C1 segment of cervical spinal cord (tissue), 14 donors: ENCODE measurements around the gene METTL1.

ENCODE experiments used
- DNase-seq, 14 donors: peaks; one replicate each; lab custom pipeline; 2025; lab: John Stamatoyannopoulos, UW

The METTL1 gene

DNA sequence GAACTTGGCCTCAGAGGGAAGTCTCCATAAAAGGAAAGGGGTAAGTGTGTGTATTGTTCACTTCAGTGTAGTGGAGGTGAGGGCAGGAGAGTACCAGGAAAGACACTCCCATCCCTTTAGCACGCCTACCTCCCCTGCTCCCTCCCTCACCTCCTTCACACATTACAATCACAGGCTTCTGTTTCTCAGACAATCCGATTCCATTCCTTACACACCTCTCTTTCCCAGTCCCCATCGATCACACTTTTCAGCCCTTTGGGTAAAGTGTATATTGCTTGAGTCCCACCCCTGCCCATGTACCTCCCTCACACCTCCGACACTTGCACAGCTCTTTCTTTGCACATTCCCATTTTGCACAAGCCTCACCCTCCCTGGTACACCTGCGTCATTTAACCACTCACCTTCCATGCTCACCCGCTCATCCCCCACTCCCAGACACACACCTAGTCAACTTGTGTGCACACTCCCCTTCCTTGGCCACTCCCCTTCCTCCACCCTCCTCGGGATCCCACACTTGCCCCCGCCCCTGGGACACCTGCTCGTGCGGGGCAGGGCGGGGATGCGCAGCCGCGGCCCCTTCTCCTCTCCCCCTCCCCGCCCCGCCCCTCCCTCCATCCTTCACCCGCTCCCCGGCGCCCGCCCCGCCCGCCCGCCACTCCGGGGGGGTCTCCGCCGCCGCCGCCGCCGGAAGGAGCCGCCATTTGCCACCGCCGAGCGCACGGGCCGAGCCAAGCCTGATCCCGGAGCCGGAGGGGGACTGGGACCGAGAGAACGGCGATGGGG is 17.3 kb downstream of the METTL1 start, which contains the start of gene MARCHF9:
TSS of gene MARCHF9 (plus strand) at position 693 of the 783 bp plus-strand sequence. CDS start 426 bp downstream, outside the sequence.
- DNase-seq: peak in 4 of 14 donors; percentile 26 to 68 (median 30)

DNA sequence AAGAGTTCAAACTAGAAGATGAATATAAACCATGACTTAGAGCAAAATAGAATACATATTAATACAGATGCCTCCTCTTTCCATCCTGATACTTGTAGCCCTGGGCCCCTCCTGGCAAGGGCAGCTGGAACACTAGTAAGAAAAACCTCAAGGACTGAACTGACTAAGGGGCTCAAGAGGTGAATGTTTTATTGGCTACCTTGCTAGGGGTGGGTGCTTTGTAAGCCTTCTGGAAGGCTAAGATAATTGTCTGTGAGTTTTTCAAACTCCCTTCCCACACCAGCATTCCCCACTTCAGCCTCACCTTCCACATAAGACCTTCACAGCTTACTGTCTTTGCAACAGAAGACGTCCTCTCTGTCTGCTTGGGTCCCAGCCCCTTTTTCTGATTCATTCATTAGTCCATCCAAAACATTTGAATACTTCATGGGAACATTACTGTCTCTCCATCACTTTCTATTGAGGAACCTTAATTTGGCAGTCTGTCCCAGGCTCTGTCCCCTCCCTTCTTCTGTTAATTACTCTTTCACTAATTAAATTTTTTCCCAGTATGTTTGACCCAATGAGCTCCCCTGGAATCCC is 18.1 kb downstream of the METTL1 start:
- DNase-seq: no peak

DNA sequence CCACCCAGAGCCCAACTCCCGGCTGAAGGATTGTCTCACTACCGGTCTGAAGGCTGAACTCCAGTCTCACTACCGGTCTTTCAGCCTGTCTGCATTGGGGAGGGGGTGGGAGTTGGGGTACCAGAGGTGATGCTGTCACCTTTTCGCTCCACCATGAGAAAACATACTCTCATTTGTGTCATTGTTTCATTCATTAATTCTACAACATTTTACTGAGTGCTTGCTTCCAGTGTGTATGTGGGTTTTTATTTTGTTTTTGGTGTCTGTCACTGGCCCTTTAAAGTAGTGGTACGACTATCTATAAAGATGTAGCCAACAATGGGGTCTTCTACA is 19.3 kb downstream of the METTL1 start:
- DNase-seq: no peak

DNA sequence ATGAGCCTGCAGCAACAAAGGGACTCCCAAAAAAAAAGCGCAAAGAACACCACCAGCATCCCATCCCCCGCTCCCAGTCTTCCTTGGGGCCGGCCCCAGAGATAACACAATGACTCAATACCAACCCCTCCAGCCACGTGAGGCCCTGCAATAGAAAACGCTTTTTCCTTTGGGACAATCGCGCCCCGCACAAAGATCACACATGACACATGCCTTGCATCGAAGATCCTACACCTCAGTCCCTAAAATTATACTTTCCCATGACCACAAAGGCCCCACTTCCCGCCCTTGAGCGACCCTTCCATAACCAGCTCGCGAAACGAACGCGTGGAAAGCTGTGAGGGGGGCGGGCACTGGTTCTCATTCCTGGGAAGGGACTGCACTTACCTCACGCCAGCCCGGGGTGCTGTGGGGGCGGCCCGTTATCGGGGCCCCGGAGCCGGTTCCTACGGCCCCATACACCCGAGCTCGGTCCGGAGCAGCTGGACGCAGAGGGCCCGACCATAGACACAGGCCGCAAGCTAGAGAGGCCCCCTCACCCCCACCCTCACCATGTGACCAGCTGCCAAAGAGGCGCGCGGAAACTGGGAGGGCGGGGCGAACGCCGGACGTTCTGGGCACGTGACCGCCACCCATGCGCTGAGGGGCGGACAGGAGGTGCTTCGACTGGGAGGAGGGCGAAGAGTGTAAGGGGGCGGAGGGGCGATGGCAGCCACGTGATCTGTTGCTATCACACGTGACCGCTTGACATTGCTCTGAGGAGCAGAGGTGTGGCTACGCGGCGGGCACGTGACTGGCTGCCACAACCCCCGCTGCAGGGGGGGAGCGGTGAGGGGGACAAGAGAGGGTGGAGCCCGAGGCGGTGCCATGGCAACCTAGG is 19.9 kb downstream of the METTL1 start, which contains the start of gene CDK4:
TSS of gene CDK4 (minus strand) at position 523 of the 880 bp plus-strand sequence. CDS start 593 bp downstream, outside the sequence.
- peak; percentile 98 to 100 (median 99) for DNase-seq

DNA sequence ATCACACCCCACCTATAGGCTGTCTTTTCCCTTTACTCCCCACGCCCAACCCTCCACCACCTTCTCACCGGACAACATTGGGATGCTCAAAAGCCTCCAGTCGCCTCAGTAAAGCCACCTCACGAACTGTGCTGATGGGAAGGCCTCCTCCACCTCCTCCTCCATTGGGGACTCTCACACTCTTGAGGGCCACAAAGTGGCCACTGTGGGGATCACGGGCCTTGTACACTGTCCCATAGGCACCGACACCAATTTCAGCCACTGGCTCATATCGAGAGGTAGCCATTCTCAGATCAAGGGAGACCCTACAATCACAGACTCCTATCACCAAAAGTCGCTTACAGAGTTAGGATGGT is 20.5 kb downstream of the METTL1 start:
- DNase-seq: no peak

DNA sequence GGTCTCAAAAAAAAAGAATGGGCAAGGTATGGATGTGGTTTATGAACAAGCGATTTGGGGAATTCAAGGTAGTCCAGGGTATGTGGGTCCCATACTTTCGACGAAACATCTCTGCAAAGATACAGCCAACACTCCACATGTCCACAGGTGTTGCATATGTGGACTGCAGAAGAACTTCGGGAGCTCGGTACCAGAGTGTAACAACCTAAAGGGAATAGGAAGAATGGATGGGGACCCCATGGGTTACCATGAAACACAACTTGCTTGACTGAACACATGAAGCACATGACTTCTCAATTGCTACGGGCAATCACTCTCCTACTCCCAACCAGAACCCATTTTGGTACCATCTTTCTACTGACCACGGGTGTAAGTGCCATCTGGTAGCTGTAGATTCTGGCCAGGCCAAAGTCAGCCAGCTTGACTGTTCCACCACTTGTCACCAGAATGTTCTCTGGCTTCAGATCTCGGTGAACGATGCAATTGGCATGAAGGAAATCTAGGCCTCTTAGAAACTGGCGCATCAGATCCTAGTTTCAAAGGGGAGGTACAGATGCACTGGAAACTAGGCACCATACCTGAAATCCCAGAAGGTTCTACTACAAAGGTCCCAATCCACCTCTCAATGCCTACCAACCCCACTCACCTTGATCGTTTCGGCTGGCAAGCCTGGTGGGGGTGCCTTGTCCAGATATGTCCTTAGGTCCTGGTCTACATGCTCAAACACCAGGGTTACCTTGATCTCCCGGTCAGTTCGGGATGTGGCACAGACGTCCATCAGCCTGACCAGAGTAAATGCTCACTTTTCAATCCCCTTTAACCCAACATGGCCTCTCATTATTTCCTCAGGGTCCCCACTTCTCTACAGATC is 21.1 kb downstream of the METTL1 start:
- DNase-seq: no peak

DNA sequence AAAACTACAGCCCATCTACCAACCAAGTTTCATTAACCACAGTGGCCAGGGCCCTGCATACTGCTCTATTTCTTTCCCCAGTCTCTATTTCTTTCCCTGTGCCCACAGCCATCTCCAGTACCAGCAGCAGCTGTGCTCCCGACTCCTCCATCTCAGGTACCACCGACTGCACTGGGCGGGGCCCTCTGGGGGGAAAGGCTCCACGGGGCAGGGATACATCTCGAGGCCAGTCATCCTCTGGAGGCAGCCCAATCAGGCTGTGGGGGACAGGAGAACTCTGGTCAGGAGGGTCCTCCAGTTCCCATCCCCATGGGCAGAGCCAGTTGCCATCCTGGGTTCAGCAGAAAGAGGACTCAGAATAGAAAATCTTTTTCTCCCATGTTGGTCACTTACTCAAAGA is 22.8 kb downstream of the METTL1 start:
- DNase-seq: no peak

DNA sequence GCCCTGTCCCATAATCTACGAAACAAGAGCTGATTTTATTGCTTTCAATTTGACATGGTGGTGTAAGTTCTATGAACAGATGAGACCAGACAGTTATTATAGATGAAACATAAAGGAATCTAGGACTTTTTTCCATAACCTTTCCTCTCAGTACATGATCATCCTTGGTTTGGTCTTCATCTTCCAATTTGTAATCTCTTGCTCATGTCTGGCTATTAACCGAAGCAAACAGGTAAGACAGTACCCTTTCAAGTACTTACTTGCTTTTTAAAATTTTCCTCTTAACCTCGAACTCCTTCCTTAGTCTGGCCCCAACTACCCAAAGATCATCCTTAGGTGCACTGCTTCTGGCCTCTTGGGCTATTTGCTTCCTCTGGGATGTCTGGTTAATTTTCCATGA is 25.9 kb downstream of the METTL1 start:
- no peak for DNase-seq

DNA sequence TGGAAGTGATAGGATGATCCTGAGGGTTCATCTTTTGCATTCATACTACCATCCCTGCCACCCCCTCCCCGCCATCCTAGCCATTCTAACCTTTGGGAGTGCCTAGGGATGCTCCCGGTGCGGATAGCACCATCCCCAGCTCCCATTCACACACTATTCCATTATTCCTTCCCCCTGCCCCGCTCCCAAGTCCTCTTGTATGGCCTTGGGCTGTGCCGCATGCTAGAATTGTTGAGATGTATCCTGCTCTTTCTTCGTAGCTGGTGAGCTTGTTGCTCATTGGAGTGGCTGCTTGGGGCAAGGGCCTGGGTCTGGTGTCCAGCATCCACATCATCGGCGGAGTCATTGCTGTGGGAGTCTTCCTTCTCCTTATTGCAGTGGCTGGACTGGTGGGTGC is 26.4 kb downstream of the METTL1 start:
- DNase-seq: peak in 2 of 14 donors; percentile 42 to 47

DNA sequence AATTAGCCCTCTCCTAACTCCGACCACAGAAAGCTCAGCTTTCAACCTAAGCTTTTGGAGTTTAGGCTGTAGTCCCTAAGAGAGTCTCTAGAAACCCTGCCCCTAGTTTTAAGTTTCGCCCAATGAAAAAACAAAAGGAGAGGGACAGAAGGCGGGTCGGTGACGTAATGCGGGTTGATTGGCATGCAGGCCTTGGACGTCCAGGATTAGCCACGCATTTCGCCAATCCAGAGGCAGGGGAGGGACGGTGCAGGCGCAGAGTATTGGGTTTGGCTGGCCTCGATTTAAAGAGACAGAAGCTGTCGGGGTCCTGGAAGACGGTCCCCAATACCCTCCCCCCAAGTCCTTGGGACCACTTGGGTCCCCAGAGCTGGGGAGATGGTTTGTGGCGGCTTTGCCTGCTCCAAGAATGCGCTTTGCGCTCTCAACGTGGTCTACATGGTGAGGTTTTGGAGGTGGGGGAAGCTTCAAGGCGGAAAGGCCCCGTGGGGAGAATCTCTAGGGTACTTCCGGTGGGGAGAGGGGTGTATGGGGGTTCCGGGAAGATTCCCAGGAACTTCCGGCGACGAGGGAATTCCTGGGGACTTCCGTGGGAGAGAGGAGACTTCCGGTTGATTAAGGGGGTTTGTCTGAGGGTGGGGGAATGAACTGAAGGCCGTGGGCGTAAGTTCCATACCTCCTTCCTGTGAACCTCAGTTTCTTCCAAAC is 27.0 kb downstream of the METTL1 start, which contains the start of gene TSPAN31:
TSS of gene TSPAN31 (plus strand) at position 263 of the 708 bp plus-strand sequence. CDS start at position 379, 116 bp downstream.
- DNase-seq: peak; percentile 49 to 98 (median 89)

DNA sequence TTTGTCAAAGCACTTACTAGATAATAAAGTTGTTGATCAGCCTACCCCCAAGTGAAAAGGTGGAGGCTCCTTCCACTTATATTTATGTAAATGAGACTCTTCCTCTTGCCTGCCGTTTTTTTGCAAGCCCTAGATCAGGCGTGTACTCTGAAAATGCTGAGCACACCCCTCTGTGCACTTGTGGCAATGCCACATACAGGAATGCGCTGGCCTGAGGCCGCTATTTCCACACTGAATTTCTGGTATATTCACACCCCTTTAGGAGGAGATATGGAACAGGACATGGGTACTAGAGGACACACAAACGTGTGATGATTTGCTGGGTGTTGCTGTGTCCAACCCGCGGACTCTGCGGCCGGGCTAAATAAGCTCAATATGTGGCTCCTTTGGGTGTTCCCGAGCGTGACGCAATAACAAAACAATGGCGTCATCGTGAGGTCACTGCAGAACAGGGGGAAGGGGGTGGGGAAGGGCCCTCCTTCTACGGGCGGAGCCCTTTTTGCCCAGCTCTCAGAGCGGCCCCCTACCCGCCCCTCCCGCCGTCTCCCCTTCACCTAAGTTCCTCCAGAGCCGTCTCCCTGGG is 27.6 kb downstream of the METTL1 start:
- peak in 2 of 14 donors; percentile 76 to 84 for DNase-seq

DNA sequence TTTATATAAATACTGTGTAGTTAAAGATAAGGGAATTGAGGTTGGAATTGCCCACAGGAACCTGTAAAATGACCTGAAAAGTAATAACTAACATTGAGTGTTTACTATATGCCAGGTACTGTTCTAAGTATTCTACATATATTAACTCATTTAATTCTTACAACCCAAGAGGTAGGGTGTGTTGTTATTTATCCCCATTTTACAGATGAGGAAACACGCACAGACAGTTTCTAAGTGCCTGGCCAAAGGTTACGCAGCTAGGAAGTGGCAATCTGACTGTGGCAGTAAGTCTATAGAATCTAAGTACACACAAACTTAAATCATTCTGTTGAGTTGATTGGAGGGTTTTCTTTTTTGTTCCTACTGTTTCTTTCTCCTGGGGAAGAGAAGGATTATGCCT is 28.1 kb downstream of the METTL1 start:
- no peak for DNase-seq

DNA sequence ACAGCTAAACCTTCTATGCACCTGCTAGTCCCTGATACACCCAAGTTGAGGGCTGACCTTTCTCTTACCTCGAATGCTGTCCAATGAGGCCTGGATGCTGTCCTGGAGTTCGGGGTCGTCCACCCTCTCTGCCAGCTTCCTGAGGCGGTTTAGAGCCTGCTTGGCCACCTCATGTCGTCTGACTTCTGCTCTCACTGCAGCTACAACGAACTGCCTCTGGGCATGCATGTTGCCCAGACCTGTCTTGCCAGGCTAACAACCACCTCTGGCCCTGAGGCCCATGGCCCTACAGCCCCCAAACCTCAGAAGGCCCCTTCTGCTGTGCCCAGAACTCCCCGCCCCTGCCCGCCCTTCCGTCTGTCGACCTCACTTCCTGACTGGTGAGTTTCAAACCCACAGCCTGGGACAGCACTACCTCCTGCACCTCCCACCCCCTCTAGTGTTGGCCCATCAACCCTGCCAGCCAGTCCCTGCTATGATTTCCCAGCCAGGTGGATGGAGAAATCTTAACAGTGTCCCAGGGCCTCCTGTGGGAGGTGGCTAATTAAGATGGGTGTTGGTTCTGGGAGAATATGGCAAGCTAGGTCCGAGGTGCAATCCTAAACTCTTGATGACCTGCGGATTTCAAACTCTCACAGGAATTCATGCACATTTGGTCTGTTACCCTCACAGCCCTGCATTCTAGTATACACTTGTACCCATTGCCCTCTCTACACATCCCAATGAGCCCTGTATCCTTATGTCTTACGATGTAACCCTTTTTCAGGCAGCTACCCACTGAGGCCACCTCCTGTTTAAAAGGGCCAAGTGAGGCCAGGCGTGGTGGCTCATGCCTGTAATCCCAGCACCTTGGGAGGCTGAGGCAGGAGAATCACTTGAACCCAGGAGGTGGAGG is 29.8 kb downstream of the METTL1 start:
- no peak for DNase-seq

DNA sequence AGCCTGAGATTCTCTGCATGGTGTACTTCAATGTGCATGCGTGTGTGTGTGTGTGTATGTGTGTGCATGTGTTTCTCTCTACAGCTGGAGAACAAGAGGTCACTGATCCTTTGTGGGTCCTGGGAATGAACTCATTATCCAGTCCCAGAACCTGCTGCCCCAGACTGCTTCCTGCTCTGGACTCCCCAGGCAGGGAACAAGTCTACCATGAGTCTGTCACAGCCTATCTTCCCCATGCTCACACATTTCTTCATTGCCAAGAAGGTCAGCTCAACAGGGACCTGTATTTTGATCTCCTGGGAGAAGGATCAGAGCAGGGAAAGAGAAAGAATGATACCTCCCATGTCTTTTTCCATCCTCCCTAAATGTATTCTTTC is 30.5 kb downstream of the METTL1 start:
- DNase-seq: no peak

DNA sequence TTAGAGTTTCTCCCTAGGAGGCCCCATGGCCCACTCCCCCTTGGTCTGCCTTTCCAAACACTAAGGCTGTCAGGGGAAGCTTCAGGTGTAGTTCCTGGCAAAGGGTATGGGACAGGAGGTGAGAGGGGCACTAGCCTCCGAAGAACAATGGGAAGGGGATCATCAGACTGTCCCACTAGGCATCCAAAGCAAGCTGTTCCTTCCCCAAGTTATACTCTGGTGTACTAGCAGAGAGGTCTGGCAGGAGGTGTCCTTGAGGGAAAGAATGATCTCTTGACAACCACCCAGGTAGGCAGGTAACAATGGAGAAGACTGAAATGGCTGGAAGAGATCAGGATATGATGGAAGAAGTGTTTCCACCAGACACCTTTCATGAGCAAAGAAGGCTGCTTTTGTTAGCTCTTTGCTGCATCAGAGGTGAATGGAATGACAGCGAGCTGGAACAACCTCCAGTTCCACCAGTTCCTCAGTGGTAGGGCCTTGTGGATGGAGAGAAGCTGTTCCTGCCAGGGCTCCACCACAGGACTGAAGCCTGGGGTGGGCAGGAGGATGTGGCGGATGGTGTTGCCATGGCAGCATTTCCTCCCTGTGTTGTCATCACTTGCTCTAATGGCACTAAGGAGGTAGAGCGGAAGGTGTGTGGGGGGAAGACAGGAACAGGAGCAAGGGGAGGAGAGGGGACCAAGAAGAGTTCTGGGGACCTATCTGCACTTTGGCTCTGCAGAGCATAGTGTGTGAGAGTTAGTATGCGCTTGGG is 31.1 kb downstream of the METTL1 start:
- DNase-seq: no peak

DNA sequence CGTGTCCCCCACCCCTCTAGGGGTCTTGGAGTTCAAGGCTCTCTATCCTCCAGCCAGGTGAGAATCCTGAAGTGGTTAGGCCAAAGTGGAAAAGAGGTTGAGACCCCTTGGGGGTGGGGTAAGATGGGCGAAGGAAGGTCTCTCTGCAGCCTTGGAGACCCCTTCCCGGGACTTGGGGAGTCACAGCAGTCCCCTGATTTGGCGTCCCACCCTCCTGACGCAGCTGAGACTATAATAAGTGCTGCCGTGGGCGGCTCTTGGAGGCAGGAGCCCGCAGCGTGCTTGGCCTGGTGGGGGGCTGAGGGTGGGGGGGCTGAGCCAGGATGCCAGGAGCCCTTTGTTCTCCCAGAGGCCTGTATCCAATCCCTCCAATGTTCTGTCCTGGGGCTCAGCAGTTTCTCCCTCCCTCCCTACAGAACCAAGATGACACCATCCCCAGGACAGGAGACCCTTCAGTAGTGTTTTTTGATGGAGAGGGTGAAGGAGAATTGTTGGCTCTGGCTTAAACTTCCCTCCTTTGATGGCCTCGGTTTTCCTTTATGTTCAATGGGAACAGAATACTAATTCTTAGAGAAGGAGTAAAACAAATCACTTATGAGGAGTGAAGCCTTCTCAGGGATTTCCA is 31.9 kb downstream of the METTL1 start:
- no peak for DNase-seq

DNA sequence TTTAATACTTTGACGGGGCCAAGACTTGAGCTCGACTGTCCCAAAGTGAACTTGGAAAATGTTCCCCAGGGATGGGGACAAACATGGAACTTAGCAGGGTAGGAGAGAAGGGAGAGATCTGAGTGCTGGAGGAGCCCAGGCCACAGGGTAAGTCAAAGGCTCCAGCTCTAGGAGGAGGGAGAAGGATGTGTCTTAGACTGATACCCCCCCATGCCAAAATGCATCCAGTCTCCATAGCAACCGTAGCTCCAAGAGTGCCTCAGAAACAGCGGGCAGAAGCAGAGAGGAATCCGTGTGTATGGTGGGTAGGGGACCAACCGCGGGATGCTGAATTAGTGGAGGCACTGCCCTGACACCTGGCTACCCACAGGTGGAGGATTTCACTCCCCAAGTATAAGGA is 32.5 kb downstream of the METTL1 start:
- DNase-seq: no peak
